ENCODE measurements around the gene S100A5.
A peak's percentile ranks its signal among the peaks of the same experiment; 100 is the strongest.
"Not testable (repeated sequence)": the region's sequence is repeated elsewhere in the genome, so short reads cannot be mapped to it uniquely, and the experiment has no call there.

Gene S100A5

GRCh38 chr1:153566414-153567371 is 26.0 kb upstream of the S100A5 start:
- DNase-seq = peak; percentile 15

GRCh38 chr1:153565529-153566374 is 25.0 kb upstream of the S100A5 start, which contains the start of gene S100A2:
Gene S100A2 (minus strand): TSS chr1:153565844. CDS start chr1:153563877, 1,967 bp downstream.
- peak; percentile 41 for DNase-seq

GRCh38 chr1:153563991-153564390 is 23.3 kb upstream of the S100A5 start:
- no peak for DNase-seq

GRCh38 chr1:153563483-153563901 is 22.8 kb upstream of the S100A5 start:
- DNase-seq = no peak

- DNase-seq = not testable (repeated sequence)
These were observed 21.3 kb upstream of the S100A5 start for GRCh38 chr1:153562021-153562420.

GRCh38 chr1:153561466-153561985 is 20.8 kb upstream of the S100A5 start:
- no peak for DNase-seq

GRCh38 chr1:153560771-153561465 is 20.2 kb upstream of the S100A5 start:
- no peak for DNase-seq

- DNase-seq = no peak
These were observed 19.5 kb upstream of the S100A5 start for GRCh38 chr1:153560241-153560640.

- no peak for DNase-seq
These were observed 17.1 kb upstream of the S100A5 start for GRCh38 chr1:153557877-153558276.

- no peak for DNase-seq
These were observed 15.6 kb upstream of the S100A5 start for GRCh38 chr1:153556348-153556747.

GRCh38 chr1:153553830-153554541 is 13.3 kb upstream of the S100A5 start:
- no peak for DNase-seq

GRCh38 chr1:153553096-153553495 is 12.4 kb upstream of the S100A5 start:
- DNase-seq = no peak

GRCh38 chr1:153552335-153552734 is 11.6 kb upstream of the S100A5 start:
- no peak for DNase-seq

- DNase-seq = no peak
These were observed 10.2 kb upstream of the S100A5 start for GRCh38 chr1:153550827-153551500.

- DNase-seq = no peak
These were observed 9.6 kb upstream of the S100A5 start for GRCh38 chr1:153550398-153550758.

- DNase-seq = no peak
These were observed 9.1 kb upstream of the S100A5 start for GRCh38 chr1:153549741-153550397.

GRCh38 chr1:153548722-153549688 is 8.3 kb upstream of the S100A5 start, which contains the start of gene S100A3:
Gene S100A3 (minus strand): TSS chr1:153549258. CDS start chr1:153548485, 773 bp downstream.
- DNase-seq = no peak

GRCh38 chr1:153547560-153548551 is 7.1 kb upstream of the S100A5 start:
- no peak for DNase-seq
